IMR-90 (cell line): ENCODE results near the gene SAAL1.

Source experiments
- CTCF ChIP-seq: conservative IDR thresholded peaks from 2 replicates; pipeline ENCODE4 v1.5.1; 2012; ENCODE audit warnings: mild to moderate bottlenecking, low read depth, low read length, improper control_type of control experiment
- MAZ ChIP-seq: IDR thresholded peaks from 2 replicates; pipeline ENCODE4 v1.6.1; 2012; ENCODE audit warnings: low read depth, mild to moderate bottlenecking, low read length, improper control_type of control experiment, moderate library complexity, borderline replicate concordance
- MXI1 ChIP-seq: IDR thresholded peaks from 2 replicates; pipeline ENCODE4 v1.6.1; 2012; ENCODE audit warnings: low read depth, mild to moderate bottlenecking, low read length, moderate library complexity, borderline replicate concordance
- POLR2A ChIP-seq: IDR thresholded peaks from 2 replicates; pipeline ENCODE4 v1.6.1; 2012; ENCODE audit warnings: mild to moderate bottlenecking, low read depth, low read length
- RAD21 ChIP-seq: IDR thresholded peaks from 2 replicates; pipeline ENCODE4 v1.6.1; 2012; ENCODE audit warnings: low read length, improper control_type of control experiment
- SMC3 ChIP-seq: fragments of 150-350 bp; IDR thresholded peaks from 2 replicates; pipeline ENCODE4 v1.6.1; 2016; ENCODE audit warnings: low read depth, mild to moderate bottlenecking, antibody characterized with exemption, low read length, moderate library complexity
- USF2 ChIP-seq: fragments of 150-350 bp; IDR thresholded peaks from 2 replicates; pipeline ENCODE4 v1.6.1; 2017; ENCODE audit warnings: mild to moderate bottlenecking, antibody characterized with exemption, low read length, low read depth

GRCh38 chr11:18135308-18135707 is 29.4 kb upstream of the SAAL1 start:
- TF ChIP-seq CTCF = no peak
- TF ChIP-seq USF2 = no peak
- no peak for TF ChIP-seq MXI1
- no peak for TF ChIP-seq POLR2A
- TF ChIP-seq SMC3 = no peak
- TF ChIP-seq MAZ = no peak
- no peak for TF ChIP-seq RAD21
